ENCODE data around the gene ASH1L. TPM values are rescaled to one million over a fixed set of nuclear protein-coding genes. Genes with fewer than 3 reads are reported as not detected.

ASH1L gene, protein sequence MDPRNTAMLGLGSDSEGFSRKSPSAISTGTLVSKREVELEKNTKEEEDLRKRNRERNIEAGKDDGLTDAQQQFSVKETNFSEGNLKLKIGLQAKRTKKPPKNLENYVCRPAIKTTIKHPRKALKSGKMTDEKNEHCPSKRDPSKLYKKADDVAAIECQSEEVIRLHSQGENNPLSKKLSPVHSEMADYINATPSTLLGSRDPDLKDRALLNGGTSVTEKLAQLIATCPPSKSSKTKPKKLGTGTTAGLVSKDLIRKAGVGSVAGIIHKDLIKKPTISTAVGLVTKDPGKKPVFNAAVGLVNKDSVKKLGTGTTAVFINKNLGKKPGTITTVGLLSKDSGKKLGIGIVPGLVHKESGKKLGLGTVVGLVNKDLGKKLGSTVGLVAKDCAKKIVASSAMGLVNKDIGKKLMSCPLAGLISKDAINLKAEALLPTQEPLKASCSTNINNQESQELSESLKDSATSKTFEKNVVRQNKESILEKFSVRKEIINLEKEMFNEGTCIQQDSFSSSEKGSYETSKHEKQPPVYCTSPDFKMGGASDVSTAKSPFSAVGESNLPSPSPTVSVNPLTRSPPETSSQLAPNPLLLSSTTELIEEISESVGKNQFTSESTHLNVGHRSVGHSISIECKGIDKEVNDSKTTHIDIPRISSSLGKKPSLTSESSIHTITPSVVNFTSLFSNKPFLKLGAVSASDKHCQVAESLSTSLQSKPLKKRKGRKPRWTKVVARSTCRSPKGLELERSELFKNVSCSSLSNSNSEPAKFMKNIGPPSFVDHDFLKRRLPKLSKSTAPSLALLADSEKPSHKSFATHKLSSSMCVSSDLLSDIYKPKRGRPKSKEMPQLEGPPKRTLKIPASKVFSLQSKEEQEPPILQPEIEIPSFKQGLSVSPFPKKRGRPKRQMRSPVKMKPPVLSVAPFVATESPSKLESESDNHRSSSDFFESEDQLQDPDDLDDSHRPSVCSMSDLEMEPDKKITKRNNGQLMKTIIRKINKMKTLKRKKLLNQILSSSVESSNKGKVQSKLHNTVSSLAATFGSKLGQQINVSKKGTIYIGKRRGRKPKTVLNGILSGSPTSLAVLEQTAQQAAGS (N-terminal part only)
- total RNA-seq: 10 to 100 TPM; 19.6 to 23.3 TPM

DNA sequence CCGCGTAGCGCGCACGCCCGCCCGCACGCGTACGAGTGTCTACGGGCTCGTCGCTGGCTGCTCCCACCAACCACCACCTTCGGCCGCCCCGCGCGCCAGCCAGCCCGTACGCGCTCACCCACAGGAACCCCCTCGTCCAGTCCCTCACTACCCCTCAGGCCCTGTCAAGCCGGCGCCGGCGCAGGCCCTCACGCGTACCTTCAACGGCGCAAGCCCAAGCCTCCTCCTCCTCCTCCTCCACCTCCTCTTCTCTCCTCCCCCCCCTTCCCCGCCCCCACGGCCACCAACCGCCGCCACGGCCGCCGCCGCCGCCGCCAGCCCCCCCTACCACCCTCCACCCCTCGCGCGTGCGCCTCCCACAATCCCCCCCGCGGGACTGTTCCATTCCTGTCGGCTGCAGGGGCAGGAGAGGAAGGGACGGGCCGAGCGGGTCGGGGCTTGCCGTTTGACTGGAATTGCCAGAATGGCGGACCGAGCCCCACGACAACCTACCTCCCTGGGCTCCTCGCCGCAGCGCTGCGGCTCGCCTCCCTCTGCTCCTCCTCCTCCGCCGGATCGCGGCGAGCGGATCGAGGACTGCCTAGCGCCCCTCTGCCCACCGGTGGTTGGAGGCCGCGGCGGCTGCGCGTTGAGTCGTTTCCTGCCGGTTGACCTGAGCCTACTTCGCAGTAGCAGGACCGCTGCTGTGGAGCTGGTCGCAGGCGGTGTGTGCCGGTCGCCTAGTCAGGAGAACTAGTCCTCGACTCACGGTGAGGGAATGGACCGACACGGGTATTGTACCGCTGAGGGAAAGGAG lies at the start of gene ASH1L:
ASH1L (minus strand) TSS at position 223 of the 796 bp plus-strand sequence. CDS start 41,284 bp downstream, outside the sequence.

DNA sequence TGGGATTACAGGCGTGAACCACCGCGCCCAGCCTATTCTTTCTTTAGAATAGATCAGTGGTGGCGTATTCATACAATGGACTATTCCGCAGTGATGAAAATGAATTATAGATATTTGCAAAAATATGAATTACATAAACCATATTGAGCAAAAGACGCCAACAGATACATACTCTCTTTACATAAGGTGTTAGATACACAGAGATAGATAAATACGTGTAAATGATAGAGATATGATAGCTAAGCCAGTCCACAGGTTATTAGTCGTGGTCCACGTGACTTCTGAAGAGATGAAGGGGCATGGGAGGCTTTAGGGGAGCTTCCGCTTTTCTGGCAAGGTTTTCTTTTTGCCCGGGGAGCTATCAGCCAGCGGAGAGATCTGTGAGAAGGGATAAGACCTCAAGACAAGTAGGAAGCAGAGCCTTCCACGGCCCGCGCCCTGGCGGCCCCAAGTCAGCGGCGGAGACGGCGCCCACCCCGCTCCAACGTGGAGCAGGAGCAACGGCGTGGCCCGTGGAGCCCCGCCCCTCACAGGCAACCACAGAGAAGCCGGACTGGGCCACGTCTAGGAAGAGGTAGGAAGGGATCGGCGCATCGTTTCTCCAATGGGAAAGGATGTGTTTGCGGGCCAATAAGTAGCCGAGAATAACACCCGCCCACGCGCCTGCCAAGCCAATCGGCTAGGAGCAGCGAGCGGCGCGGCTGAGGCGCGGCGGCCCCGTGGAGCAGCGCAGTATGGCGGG lies 47.1 kb upstream of the ASH1L start, which contains the start of gene MSTO1:
MSTO1 (plus strand) TSS at position 704 of the 742 bp plus-strand sequence; CDS start at position 735, 31 bp downstream.

DNA sequence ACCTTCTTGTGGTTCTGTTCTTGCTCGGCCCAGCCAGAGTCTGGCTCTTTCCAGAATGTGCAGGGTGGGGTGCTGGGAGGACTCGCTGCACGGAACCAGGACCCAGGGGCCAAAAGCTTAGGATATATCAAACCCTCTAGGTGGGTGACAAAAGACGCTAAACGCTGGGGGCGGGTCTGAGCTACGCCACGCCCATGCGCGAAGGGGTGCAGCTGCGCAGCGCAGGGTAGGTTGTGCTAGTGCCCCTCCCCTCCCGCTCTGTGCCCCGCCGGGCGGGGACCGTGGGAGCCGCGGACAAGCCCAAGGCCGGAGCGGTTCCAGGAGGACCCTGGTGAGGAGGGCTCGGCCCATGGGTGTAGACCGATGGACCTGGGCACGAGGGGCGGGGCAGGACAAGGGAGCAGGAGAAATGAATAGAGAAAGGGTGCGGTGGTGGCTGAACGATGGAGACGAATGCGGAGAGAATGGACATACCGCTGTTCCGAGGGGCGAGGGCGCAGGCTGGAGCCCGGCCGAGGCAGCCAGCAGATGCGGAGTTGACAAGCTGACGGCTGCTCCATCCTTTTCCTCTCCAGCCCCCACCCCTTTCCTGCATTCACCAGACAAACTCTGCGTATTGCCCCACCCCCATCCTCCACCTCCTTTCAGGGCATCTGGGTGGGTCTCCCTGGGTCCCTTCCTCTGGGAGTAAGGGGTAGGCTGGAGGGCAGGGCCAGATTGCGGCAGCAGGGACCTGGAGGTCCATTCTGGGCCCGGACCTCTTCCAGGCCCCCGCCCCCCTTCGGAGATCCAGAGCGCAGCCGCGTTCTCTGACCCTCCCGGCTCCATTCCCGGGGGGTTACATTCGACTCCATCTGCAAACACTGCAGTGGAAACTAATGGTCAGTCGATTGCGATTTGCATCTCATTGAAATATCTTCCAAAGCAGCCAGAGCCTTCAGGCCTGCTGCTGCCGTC lies 241.7 kb downstream of the ASH1L start, which contains the start of gene RUSC1:
RUSC1 (plus strand) TSS at position 234 of the 957 bp plus-strand sequence. CDS start 880 bp downstream, outside the sequence.

DNA sequence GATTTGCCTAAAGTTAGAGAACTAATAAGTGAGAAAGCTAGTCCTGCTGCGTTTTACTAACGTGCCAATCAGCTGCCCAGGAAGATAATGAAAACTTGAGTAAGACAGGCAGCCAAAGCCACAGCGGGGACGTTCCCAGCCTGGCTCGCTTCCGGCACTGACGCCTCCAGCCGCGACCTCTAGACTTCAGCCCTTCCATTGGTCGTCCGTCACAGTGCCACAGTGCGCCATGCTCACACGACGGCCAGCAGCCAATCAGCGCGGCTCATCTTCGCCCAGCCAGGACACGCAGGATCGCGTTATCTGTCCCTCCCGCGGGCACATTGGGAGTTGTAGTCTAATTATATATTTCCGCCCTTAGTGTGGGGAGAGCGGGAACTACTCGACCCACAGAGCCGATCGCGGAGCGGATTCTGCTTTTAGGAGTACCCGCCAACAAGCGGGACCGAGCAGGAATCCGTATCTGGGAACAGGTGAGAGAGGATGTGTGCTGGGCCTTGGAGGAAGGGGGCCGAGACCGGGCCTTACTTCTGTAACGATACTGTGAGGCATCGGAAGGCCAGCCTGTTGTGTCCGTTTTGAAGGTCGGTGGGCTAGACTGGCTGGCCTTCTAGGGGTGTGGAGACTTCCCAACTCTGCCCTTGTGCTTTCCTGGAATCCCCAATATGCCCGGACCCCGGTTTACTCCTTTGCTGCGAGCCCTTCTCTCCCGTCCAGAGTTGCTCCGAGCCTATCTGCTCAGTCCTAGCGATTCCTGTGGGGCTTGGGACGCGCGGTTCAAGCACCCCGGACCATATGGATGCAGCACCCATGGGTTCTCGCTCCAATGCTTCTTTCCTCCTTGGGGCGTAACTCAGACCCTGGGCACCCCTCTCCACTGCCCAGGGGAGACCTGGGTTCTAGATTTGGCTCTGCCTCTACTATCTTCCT lies 253.8 kb downstream of the ASH1L start, which contains the start of gene FDPS:
FDPS (plus strand) TSS at position 374 of the 930 bp plus-strand sequence. CDS start 924 bp downstream, outside the sequence.

DNA sequence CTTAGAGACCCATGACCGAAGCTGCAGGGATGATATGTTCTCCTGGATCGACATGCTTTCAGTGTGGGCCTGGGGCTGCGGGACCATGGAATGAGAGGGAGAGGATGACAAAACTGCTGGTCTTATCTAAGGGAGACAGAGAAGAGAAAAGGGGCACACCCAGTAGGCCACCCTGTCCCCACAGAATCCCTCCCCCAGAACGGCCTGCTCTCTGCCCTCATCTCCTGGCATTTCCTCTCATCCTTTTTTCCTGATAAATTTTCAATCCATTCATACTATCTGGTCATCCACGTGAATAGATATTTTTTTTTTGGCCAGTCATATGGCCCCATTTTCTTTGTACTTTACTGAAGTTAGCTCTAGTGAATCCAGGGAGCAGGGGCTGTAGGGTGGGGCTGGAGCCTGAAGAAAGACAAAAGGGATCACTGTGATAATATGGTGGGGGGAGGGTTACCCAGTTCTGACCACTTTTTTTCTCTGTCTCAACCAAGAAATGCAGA lies 261.2 kb downstream of the ASH1L start, which contains the start of gene PKLR:
PKLR (minus strand) TSS at position 97 of the 500 bp plus-strand sequence; CDS start at position 54, 43 bp downstream.

Small RNA genes within 50 kb of the gene (small RNA-seq; reads per million reads assigned to genes)
- gene AL353807.4 (0 reads per million in 2 donors), gene RNU6-106P (0 reads per million in 2 donors), gene RNU6-1297P (0 reads per million in 2 donors)

Other genes starting within 250 kb of the ASH1L start
- 10 to 100 TPM; 17.9 to 24.6 TPM for gene RUSC1, start 241.9 kb downstream of the ASH1L start, total RNA-seq
- gene MSTO1, start 47.4 kb upstream of the ASH1L start, total RNA-seq: 10 to 100 TPM; 17.6 to 31.0 TPM
- gene YY1AP1, start 126.0 kb upstream of the ASH1L start, total RNA-seq: 10 to 100 TPM; 50.3 to 54.4 TPM
- 100 to 1,000 TPM in 1 of 2 donors, 10 to 100 TPM in 1; 65.7 to 100 TPM for gene DAP3, start 126.3 kb upstream of the ASH1L start, total RNA-seq

All from melanocyte of skin (primary cell).